Right ventricle myocardium inferior (tissue), 1 donor: ENCODE data around the gene ARHGAP30. TPM values are rescaled to one million over a fixed set of nuclear protein-coding genes. Genes with fewer than 3 reads are reported as not detected.

ENCODE experiments used
- ATAC-seq: fragments of 200-7000 bp; cut with Tn5 transposase; one replicate; pipeline ENCODE4 v1.9.1; 2020; ENCODE audit warnings: mild to moderate bottlenecking, moderate library complexity
- DNase-seq: peaks from one replicate; pipeline ENCODE4 v3.0.0; 2021; ENCODE audit errors: missing footprints
- intact Hi-C: fragments of 100-400 bp; cut with DNase I; formaldehyde crosslinking; loops from one replicate; pipeline ENCODE4 v1.11.0; 2022
- total RNA-seq: library from RNA; stranded (reverse); fragmentation: NEBNext Ultra II Directional; extraction: Animal tissue kit (Norgen Biotek cat#: 25700); gene quantifications from one replicate; pipeline ENCODE4 v1.2.1, GENCODE V29; 2021
- donor health status: DM: no; HTN: yes; CAD: no; lungs with severe emphysema.

ARHGAP30 gene
- total RNA-seq, 1 donor from 2014 or later = 3.7 TPM

DNA sequence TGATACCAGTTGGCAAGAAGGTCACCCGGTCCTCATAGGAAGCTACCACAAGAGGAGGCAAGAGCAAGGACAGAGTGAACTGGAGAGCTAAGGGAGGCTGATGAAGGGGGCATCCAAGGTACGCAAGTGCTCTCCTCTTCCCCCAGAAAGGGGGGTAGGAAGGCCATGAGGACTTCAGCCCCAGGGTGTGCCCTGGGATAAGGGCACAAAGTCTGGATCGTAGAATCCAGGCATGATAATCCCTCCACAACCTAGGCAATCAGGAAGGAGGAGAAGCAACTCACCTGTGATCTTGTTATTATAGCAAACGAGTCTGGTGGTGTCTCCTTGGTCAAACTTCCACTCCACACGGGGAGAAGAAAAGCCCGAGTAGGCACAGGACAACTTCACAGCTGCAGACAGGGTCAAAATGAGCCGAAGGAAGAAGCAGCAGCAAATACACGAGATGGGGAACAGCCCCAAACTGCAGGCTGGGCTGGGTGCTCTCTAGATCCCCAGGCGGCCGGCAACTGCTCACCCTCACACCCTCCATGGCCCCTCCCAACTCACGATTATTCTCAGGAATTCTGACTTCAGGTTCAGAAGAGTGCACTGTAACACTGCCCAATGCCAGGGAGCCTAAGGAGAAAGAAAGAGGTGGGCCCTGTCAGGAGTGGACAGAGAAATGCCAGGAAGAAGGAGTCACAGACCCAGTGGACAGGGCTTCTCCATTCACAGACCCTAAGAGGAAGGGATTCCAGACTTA lies 68.8 kb downstream of the ARHGAP30 start:
- ATAC-seq (no peak), DNase-seq (no peak)
- intact Hi-C loops = no loop called here

DNA sequence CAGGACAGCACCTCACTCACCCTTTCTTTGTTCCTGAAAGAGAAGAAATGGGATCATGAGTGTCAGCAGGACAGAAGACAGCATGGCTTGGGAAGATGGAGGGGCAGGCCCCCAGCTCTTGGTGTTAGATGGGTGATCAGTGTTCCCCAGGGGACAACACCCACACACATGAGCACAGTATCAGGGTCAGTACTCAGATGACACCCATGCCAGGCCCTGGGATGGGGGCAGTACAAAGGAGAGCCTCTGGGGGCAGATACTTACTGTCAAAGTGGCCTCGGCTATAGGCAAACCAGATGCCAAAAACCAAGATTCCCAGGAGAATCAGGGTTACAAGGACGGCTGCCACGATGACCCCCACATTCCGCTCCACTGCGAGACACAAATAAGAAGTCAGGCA lies 70.3 kb downstream of the ARHGAP30 start:
- DNase-seq (no peak), ATAC-seq (no peak)
- intact Hi-C loops = loop anchor here (5.0 to 10.0 kb wide), 2 partner anchors 133 to 275 kb away; partner anchors contain the start of gene DEDD

GRCh38 chr1:160997323-160998038 lies 72.2 kb downstream of the ARHGAP30 start:
- ATAC-seq = peak; percentile 84
- intact Hi-C loops = loop anchor here (1.0 to 10.0 kb wide), 4 partner anchors 47 to 273 kb away; partner anchors contain the start of genes DEDD and USF1

More at GRCh38 chr1:160997323-160998038, 72.2 kb downstream of the ARHGAP30 start:
- DNase-seq = no peak

Other genes starting within 250 kb of the ARHGAP30 start
- gene CD244, start 207.0 kb downstream of the ARHGAP30 start, total RNA-seq = 0.70 TPM
- 9.2 TPM for gene ITLN1, start 184.7 kb downstream of the ARHGAP30 start, total RNA-seq
- not detected for gene ITLN2, start 115.1 kb downstream of the ARHGAP30 start, total RNA-seq
- gene F11R, start 48.7 kb downstream of the ARHGAP30 start, total RNA-seq = 9.8 TPM
- 10.5 TPM for gene TSTD1, start 30.9 kb downstream of the ARHGAP30 start, total RNA-seq
- 33.7 TPM for gene USF1, start 23.9 kb downstream of the ARHGAP30 start, total RNA-seq
- not detected for gene NECTIN4, start 19.7 kb upstream of the ARHGAP30 start, total RNA-seq
- gene KLHDC9, start 28.5 kb upstream of the ARHGAP30 start, total RNA-seq = 6.5 TPM
- gene PFDN2, start 48.1 kb upstream of the ARHGAP30 start, total RNA-seq = 62.8 TPM
- gene NIT1, start 48.2 kb upstream of the ARHGAP30 start, total RNA-seq = 36.5 TPM
- 29.2 TPM for gene DEDD, start 62.8 kb upstream of the ARHGAP30 start, total RNA-seq
- gene UFC1, start 84.1 kb upstream of the ARHGAP30 start, total RNA-seq = 82.8 TPM
- 19.5 TPM for gene USP21, start 89.6 kb upstream of the ARHGAP30 start, total RNA-seq
- 13.5 TPM for gene PPOX, start 96.5 kb upstream of the ARHGAP30 start, total RNA-seq
- gene B4GALT3, start 107.6 kb upstream of the ARHGAP30 start, total RNA-seq = 20.9 TPM
- gene ADAMTS4, start 129.2 kb upstream of the ARHGAP30 start, total RNA-seq = 13.0 TPM
- gene NDUFS2, start 132.5 kb upstream of the ARHGAP30 start, total RNA-seq = 334 TPM
- gene FCER1G, start 145.4 kb upstream of the ARHGAP30 start, total RNA-seq = 38.3 TPM
- gene APOA2, start 153.7 kb upstream of the ARHGAP30 start, total RNA-seq = not detected
- gene TOMM40L, start 156.2 kb upstream of the ARHGAP30 start, total RNA-seq = 39.1 TPM
- gene NR1I3, start 168.3 kb upstream of the ARHGAP30 start, total RNA-seq = not detected
- gene PCP4L1, start 188.9 kb upstream of the ARHGAP30 start, total RNA-seq = 0.60 TPM
- 4.4 TPM for gene MPZ, start 240.1 kb upstream of the ARHGAP30 start, total RNA-seq
- gene SDHC, start 244.5 kb upstream of the ARHGAP30 start, total RNA-seq = 407 TPM